Neural cell (in vitro differentiated cells): ENCODE measurements around the gene EFTUD2.

Source experiments
- EZH2 ChIP-seq: fragments of 200-600, 300-800 bp; shearing (Covaris generic), sonication (generic); IDR thresholded peaks from 2 replicates; pipeline ENCODE4 v1.6.1; 2014; ENCODE audit warnings: antibody characterized with exemption, low read length, borderline replicate concordance, mild to moderate bottlenecking; ENCODE audit not compliant: insufficient read depth, poor library complexity, severe bottlenecking
- POLR2AphosphoS5 ChIP-seq: IDR thresholded peaks from 2 replicates; pipeline ENCODE4 v1.6.1; 2012
- SMC3 ChIP-seq: fragments of 450-650 bp; conservative IDR thresholded peaks from 2 replicates; pipeline ENCODE4 v1.6.1; 2014; ENCODE audit warnings: antibody characterized with exemption, mild to moderate bottlenecking, moderate library complexity; ENCODE audit not compliant: poor library complexity
- TF ChIP-seq, protein P1 (sequence below): fragments of 450-650 bp; IDR thresholded peaks from 2 replicates; pipeline ENCODE4 v1.5.1; 2014; ENCODE audit warnings: antibody characterized with exemption, mild to moderate bottlenecking, moderate library complexity; ENCODE audit not compliant: poor library complexity, severe bottlenecking
- TF ChIP-seq, protein P2 (sequence below): IDR thresholded peaks from 2 replicates; pipeline ENCODE4 v1.6.1; 2012; ENCODE audit warnings: borderline replicate concordance

DNA sequence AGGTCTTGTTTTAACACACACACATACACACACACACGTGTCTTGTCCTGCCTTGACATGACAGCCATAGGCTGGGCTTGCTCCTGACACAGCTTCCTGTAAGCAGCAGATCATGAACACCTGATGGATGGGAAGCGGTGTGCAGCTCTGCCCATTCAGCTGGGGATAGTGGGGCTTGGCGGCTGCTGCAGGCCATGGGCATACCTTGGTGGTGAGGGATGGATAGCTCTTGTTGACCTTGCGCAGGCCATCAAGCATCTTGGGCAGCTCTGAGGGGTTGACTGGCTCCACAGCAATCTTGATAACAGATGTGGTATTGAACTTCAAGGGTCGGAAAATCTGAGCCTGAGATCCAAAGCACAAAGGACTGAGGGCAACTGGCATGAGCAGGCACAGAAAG, 39.5 kb downstream of the EFTUD2 start:
- TF ChIP-seq EZH2: no peak
- TF ChIP-seq, protein P1, sequence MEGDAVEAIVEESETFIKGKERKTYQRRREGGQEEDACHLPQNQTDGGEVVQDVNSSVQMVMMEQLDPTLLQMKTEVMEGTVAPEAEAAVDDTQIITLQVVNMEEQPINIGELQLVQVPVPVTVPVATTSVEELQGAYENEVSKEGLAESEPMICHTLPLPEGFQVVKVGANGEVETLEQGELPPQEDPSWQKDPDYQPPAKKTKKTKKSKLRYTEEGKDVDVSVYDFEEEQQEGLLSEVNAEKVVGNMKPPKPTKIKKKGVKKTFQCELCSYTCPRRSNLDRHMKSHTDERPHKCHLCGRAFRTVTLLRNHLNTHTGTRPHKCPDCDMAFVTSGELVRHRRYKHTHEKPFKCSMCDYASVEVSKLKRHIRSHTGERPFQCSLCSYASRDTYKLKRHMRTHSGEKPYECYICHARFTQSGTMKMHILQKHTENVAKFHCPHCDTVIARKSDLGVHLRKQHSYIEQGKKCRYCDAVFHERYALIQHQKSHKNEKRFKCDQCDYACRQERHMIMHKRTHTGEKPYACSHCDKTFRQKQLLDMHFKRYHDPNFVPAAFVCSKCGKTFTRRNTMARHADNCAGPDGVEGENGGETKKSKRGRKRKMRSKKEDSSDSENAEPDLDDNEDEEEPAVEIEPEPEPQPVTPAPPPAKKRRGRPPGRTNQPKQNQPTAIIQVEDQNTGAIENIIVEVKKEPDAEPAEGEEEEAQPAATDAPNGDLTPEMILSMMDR: no peak
- TF ChIP-seq, protein P2, sequence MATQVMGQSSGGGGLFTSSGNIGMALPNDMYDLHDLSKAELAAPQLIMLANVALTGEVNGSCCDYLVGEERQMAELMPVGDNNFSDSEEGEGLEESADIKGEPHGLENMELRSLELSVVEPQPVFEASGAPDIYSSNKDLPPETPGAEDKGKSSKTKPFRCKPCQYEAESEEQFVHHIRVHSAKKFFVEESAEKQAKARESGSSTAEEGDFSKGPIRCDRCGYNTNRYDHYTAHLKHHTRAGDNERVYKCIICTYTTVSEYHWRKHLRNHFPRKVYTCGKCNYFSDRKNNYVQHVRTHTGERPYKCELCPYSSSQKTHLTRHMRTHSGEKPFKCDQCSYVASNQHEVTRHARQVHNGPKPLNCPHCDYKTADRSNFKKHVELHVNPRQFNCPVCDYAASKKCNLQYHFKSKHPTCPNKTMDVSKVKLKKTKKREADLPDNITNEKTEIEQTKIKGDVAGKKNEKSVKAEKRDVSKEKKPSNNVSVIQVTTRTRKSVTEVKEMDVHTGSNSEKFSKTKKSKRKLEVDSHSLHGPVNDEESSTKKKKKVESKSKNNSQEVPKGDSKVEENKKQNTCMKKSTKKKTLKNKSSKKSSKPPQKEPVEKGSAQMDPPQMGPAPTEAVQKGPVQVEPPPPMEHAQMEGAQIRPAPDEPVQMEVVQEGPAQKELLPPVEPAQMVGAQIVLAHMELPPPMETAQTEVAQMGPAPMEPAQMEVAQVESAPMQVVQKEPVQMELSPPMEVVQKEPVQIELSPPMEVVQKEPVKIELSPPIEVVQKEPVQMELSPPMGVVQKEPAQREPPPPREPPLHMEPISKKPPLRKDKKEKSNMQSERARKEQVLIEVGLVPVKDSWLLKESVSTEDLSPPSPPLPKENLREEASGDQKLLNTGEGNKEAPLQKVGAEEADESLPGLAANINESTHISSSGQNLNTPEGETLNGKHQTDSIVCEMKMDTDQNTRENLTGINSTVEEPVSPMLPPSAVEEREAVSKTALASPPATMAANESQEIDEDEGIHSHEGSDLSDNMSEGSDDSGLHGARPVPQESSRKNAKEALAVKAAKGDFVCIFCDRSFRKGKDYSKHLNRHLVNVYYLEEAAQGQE: no peak
- TF ChIP-seq POLR2AphosphoS5: no peak
- no peak for TF ChIP-seq SMC3
